Measurements from ENCODE around the gene SERPIND1. TPM values are rescaled to one million over a fixed set of nuclear protein-coding genes. Genes with fewer than 3 reads are reported as not detected.

Gene SERPIND1
- total and polyA plus RNA-seq, 2 experiments from 2014 or later: not detected

DNA sequence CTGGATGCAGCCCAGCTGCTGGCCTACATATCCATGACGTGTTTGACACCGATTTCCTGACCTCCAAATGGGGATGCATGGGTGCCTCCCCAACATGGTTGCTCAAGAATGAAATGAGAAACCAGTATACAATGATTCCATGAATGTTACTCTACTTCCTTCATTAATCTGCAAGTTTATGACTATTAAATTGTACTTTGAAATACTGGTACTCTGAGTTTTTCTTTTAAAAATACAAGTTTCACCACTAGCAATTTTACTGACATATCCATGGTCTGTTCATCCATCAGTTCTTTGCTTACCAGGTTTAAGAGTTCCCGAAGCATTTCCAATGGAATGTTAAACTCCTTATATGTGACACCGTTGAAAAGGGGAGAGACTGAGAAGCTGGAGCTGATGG lies 39.1 kb downstream of the SERPIND1 start (continued):
- TF ChIP-seq, protein P1, sequence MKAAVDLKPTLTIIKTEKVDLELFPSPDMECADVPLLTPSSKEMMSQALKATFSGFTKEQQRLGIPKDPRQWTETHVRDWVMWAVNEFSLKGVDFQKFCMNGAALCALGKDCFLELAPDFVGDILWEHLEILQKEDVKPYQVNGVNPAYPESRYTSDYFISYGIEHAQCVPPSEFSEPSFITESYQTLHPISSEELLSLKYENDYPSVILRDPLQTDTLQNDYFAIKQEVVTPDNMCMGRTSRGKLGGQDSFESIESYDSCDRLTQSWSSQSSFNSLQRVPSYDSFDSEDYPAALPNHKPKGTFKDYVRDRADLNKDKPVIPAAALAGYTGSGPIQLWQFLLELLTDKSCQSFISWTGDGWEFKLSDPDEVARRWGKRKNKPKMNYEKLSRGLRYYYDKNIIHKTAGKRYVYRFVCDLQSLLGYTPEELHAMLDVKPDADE (IDR thresholded peaks at IDR 0.05): no peak
- TF ChIP-seq, protein P2, sequence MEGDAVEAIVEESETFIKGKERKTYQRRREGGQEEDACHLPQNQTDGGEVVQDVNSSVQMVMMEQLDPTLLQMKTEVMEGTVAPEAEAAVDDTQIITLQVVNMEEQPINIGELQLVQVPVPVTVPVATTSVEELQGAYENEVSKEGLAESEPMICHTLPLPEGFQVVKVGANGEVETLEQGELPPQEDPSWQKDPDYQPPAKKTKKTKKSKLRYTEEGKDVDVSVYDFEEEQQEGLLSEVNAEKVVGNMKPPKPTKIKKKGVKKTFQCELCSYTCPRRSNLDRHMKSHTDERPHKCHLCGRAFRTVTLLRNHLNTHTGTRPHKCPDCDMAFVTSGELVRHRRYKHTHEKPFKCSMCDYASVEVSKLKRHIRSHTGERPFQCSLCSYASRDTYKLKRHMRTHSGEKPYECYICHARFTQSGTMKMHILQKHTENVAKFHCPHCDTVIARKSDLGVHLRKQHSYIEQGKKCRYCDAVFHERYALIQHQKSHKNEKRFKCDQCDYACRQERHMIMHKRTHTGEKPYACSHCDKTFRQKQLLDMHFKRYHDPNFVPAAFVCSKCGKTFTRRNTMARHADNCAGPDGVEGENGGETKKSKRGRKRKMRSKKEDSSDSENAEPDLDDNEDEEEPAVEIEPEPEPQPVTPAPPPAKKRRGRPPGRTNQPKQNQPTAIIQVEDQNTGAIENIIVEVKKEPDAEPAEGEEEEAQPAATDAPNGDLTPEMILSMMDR (conservative IDR thresholded peaks at IDR 0.05; ENCODE audit: low read depth in 2 of 2): no peak

DNA sequence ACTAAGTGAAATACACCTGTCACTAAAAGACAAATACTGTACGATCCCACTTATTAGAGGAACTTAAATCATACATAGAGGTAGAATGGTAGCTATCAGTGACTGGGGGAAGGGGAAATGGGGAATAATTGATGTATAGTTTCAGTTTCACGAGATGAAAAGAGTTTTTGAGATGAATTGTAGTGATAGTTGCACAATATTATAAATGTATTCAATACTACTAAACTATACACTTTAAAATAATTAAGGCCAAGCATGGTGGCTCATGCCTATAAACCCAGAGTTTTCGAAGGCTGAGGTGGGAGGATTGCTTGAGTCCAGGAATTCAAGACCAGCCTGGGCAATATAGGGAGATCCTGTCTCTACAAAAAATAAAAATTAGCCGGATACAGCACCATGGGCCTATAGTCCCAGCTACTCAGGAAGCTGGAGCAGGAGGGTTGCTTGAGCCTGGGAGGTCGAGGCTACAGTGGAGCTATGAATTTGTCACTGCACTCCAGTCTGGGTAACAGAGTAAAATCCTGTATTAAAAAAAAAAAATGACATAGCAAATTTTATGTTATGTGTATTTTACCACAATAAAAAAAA lies 40.4 kb downstream of the SERPIND1 start:
- Histone ChIP-seq H4K20me1 (replicated peaks; ENCODE audit: insufficient read depth) (no peaks in the 10 kb centered on the region), H3K36me3 (ENCODE audit: insufficient read depth) (peaks cover 3% of the 10 kb centered on the region; the same call in 1 of the 2 replicates), H3K79me2 (replicated peaks; ENCODE audit: insufficient read depth) (no peaks in the 10 kb centered on the region), H3K4me1 (ENCODE audit: insufficient read depth) (no peaks in the 10 kb centered on the region), H3K9me2 (ENCODE audit: insufficient read depth) (no peaks in the 10 kb centered on the region), H3K4me3 (no peak overlapping the region), H3K4me2 (no peak overlapping the region), H3F3A (replicated peaks; ENCODE audit: low read depth) (no peaks in the 10 kb centered on the region), H3K27me3 (ENCODE audit: insufficient read depth) (no peaks in the 10 kb centered on the region), H3K27ac (ENCODE audit: low read depth) (no peak overlapping the region), H2AFZ (no peak overlapping the region)
- ATAC-seq (no peak), DNase-seq (ENCODE audit: low spot score) (no peak)
- Mint-ChIP-seq H3K4me3 (no peak overlapping the region), H3K27ac (no peak overlapping the region), H3K36me3 (ENCODE audit: low read depth) (peaks cover 11% of the 10 kb centered on the region; the same call in 2 of the 3 replicates), H3K27me3 (ENCODE audit: insufficient read depth, low read depth, poor library complexity) (peaks cover 3% of the 10 kb centered on the region), H3K9me3 (no peaks in the 10 kb centered on the region), H3K4me1 (no peaks in the 10 kb centered on the region; the same call in 2 of the 3 replicates)
- TF ChIP-seq ZNF331 (CRISPR knock-in tag; IDR thresholded peaks at IDR 0.05; ENCODE audit: low read depth) (no peak), CREB1 (CRISPR knock-in tag; IDR thresholded peaks at IDR 0.05; ENCODE audit: low read depth) (no peak), EZH2 (IDR thresholded peaks at IDR 0.05; ENCODE audit: low read depth, unreplicated experiment) (no peak), ZNF114 (CRISPR knock-in tag; IDR thresholded peaks at IDR 0.05) (no peak), POLR2AphosphoS5 (IDR thresholded peaks at IDR 0.05; ENCODE audit: low read depth) (no peak)
- TF ChIP-seq, protein P2 (conservative IDR thresholded peaks at IDR 0.05; ENCODE audit: low read depth in 2 of 2): no peak
- TF ChIP-seq, protein P3, sequence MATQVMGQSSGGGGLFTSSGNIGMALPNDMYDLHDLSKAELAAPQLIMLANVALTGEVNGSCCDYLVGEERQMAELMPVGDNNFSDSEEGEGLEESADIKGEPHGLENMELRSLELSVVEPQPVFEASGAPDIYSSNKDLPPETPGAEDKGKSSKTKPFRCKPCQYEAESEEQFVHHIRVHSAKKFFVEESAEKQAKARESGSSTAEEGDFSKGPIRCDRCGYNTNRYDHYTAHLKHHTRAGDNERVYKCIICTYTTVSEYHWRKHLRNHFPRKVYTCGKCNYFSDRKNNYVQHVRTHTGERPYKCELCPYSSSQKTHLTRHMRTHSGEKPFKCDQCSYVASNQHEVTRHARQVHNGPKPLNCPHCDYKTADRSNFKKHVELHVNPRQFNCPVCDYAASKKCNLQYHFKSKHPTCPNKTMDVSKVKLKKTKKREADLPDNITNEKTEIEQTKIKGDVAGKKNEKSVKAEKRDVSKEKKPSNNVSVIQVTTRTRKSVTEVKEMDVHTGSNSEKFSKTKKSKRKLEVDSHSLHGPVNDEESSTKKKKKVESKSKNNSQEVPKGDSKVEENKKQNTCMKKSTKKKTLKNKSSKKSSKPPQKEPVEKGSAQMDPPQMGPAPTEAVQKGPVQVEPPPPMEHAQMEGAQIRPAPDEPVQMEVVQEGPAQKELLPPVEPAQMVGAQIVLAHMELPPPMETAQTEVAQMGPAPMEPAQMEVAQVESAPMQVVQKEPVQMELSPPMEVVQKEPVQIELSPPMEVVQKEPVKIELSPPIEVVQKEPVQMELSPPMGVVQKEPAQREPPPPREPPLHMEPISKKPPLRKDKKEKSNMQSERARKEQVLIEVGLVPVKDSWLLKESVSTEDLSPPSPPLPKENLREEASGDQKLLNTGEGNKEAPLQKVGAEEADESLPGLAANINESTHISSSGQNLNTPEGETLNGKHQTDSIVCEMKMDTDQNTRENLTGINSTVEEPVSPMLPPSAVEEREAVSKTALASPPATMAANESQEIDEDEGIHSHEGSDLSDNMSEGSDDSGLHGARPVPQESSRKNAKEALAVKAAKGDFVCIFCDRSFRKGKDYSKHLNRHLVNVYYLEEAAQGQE (IDR thresholded peaks at IDR 0.05; ENCODE audit: unreplicated experiment): no peak
- TF ChIP-seq, protein P4, sequence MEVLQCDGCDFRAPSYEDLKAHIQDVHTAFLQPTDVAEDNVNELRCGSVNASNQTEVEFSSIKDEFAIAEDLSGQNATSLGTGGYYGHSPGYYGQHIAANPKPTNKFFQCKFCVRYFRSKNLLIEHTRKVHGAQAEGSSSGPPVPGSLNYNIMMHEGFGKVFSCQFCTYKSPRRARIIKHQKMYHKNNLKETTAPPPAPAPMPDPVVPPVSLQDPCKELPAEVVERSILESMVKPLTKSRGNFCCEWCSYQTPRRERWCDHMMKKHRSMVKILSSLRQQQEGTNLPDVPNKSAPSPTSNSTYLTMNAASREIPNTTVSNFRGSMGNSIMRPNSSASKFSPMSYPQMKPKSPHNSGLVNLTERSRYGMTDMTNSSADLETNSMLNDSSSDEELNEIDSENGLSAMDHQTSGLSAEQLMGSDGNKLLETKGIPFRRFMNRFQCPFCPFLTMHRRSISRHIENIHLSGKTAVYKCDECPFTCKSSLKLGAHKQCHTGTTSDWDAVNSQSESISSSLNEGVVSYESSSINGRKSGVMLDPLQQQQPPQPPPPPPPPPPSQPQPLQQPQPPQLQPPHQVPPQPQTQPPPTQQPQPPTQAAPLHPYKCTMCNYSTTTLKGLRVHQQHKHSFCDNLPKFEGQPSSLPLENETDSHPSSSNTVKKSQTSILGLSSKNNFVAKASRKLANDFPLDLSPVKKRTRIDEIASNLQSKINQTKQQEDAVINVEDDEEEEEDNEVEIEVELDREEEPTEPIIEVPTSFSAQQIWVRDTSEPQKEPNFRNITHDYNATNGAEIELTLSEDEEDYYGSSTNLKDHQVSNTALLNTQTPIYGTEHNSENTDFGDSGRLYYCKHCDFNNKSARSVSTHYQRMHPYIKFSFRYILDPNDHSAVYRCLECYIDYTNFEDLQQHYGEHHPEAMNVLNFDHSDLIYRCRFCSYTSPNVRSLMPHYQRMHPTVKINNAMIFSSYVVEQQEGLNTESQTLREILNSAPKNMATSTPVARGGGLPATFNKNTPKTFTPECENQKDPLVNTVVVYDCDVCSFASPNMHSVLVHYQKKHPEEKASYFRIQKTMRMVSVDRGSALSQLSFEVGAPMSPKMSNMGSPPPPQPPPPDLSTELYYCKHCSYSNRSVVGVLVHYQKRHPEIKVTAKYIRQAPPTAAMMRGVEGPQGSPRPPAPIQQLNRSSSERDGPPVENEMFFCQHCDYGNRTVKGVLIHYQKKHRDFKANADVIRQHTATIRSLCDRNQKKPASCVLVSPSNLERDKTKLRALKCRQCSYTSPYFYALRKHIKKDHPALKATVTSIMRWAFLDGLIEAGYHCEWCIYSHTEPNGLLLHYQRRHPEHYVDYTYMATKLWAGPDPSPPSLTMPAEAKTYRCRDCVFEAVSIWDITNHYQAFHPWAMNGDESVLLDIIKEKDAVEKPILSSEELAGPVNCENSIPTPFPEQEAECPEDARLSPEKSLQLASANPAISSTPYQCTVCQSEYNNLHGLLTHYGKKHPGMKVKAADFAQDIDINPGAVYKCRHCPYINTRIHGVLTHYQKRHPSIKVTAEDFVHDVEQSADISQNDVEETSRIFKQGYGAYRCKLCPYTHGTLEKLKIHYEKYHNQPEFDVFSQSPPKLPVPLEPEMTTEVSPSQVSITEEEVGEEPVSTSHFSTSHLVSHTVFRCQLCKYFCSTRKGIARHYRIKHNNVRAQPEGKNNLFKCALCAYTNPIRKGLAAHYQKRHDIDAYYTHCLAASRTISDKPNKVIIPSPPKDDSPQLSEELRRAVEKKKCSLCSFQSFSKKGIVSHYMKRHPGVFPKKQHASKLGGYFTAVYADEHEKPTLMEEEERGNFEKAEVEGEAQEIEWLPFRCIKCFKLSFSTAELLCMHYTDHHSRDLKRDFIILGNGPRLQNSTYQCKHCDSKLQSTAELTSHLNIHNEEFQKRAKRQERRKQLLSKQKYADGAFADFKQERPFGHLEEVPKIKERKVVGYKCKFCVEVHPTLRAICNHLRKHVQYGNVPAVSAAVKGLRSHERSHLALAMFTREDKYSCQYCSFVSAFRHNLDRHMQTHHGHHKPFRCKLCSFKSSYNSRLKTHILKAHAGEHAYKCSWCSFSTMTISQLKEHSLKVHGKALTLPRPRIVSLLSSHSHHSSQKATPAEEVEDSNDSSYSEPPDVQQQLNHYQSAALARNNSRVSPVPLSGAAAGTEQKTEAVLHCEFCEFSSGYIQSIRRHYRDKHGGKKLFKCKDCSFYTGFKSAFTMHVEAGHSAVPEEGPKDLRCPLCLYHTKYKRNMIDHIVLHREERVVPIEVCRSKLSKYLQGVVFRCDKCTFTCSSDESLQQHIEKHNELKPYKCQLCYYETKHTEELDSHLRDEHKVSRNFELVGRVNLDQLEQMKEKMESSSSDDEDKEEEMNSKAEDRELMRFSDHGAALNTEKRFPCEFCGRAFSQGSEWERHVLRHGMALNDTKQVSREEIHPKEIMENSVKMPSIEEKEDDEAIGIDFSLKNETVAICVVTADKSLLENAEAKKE (CRISPR knock-in tag; IDR thresholded peaks at IDR 0.05): no peak

All from GM23338 (cell line).